Measurements from ENCODE around the gene FBXL7. TPM values are rescaled to one million over a fixed set of nuclear protein-coding genes. Genes with fewer than 3 reads are reported as not detected.

FBXL7 gene
- total and polyA plus RNA-seq, 2 experiments from 2014 or later = 4.5 to 15.2 TPM

- Histone ChIP-seq H3K79me2 (replicated peaks; ENCODE audit: insufficient read depth) (0 out of 2 replicates have a peak, but pooled peaks cover 4% of the 10 kb centered on the region), H3K4me2 (no peak overlapping the region), H3K4me1 (ENCODE audit: insufficient read depth) (peaks cover 14% of the 10 kb centered on the region; the same call in 1 of the 2 replicates), H3K4me3 (no peak overlapping the region), H4K20me1 (replicated peaks; ENCODE audit: insufficient read depth) (no peaks in the 10 kb centered on the region), H3K27me3 (ENCODE audit: insufficient read depth) (no peaks in the 10 kb centered on the region), H2AFZ (no peak overlapping the region), H3K27ac (ENCODE audit: low read depth) (no peak overlapping the region), H3F3A (replicated peaks; ENCODE audit: low read depth) (no peaks in the 10 kb centered on the region), H3K9me2 (ENCODE audit: insufficient read depth) (no peaks in the 10 kb centered on the region), H3K36me3 (ENCODE audit: insufficient read depth) (no peaks in the 10 kb centered on the region)
- Mint-ChIP-seq H3K9me3 (no peaks in the 10 kb centered on the region), H3K27ac (peak overlapping the region; percentile 55; the same call in 1 of the 2 replicates), H3K4me3 (no peak overlapping the region), H3K36me3 (ENCODE audit: low read depth) (no peaks in the 10 kb centered on the region), H3K27me3 (ENCODE audit: insufficient read depth, low read depth, poor library complexity) (no peaks in the 10 kb centered on the region), H3K4me1 (peaks cover 34% of the 10 kb centered on the region)
- ATAC-seq (peak; percentile 41; the same call in 1 of the 3 replicates), DNase-seq (ENCODE audit: low spot score) (no peak)
- no peak for TF ChIP-seq POLR2AphosphoS5 (IDR thresholded peaks at IDR 0.05; ENCODE audit: low read depth)
- TF ChIP-seq CREB1 (CRISPR knock-in tag; IDR thresholded peaks at IDR 0.05; ENCODE audit: low read depth) = no peak
- TF ChIP-seq ZNF114 (CRISPR knock-in tag; IDR thresholded peaks at IDR 0.05) = no peak
- no peak for TF ChIP-seq EZH2 (IDR thresholded peaks at IDR 0.05; ENCODE audit: low read depth, unreplicated experiment)
- no peak for TF ChIP-seq STAT1 (IDR thresholded peaks at IDR 0.05; ENCODE audit: unreplicated experiment)
- TF ChIP-seq EZH2phosphoT487 (IDR thresholded peaks at IDR 0.05; ENCODE audit: unreplicated experiment) = no peak
- TF ChIP-seq REST (IDR thresholded peaks at IDR 0.05; ENCODE audit: unreplicated experiment) = no peak
- TF ChIP-seq ZNF331 (CRISPR knock-in tag; IDR thresholded peaks at IDR 0.05; ENCODE audit: low read depth) = no peak
- TF ChIP-seq JUNB (IDR thresholded peaks at IDR 0.05; ENCODE audit: unreplicated experiment) = no peak
- TF ChIP-seq CTCF (conservative IDR thresholded peaks at IDR 0.05; ENCODE audit: low read depth in 2 of 2) = no peak
- no peak for TF ChIP-seq NANOG (IDR thresholded peaks at IDR 0.05; ENCODE audit: borderline replicate concordance)
- no peak for TF ChIP-seq ZNF462 (CRISPR knock-in tag; IDR thresholded peaks at IDR 0.05)
- TF ChIP-seq ETS1 (IDR thresholded peaks at IDR 0.05) = no peak
Measured at GRCh38 chr5:15676591-15676990, 176.6 kb downstream of the FBXL7 start.
